OCI-LY3 (cell line): ENCODE data around the gene CRYGC.

Experiments
- H2AFZ ChIP-seq: fragments of 200-600, 300-600 bp; shearing (Covaris generic); 2 replicates; pipeline ENCODE4 v1.6.0; 2014; ENCODE audit warnings: antibody characterized with exemption, low read depth, low read length
- H3K27ac ChIP-seq: fragments of 200-600, 300-600 bp; sonication (generic); 2 replicates; pipeline ENCODE4 v1.5.1; 2014; ENCODE audit warnings: mild to moderate bottlenecking, low read length, moderate library complexity, mixed read lengths
- H3K27me3 ChIP-seq: fragments of 200-600, 300-600 bp; sonication (generic); 2 replicates; pipeline ENCODE4 v1.6.1; 2014; ENCODE audit warnings: low read depth, low read length, mixed read lengths
- H3K36me3 ChIP-seq: fragments of 200-600, 300-600 bp; sonication (generic); replicated peaks from 2 replicates; pipeline ENCODE3; 2014; ENCODE audit warnings: low read depth, low read length, mixed read lengths
- H3K4me1 ChIP-seq: fragments of 300-600, 200-600 bp; sonication (generic); 2 replicates; pipeline ENCODE4 v1.6.1; 2014; ENCODE audit warnings: low read length, mixed read lengths
- H3K4me2 ChIP-seq: fragments of 200-600, 300-600 bp; sonication (generic); 2 replicates; pipeline ENCODE4 v1.6.1; 2014; ENCODE audit warnings: low read length, mixed read lengths
- H3K4me3 ChIP-seq: fragments of 300-600, 200-600 bp; sonication (generic); 2 replicates; pipeline ENCODE4 v1.5.1; 2014; ENCODE audit warnings: antibody characterized with exemption, mild to moderate bottlenecking, low read length, moderate library complexity
- H3K79me2 ChIP-seq: fragments of 300-600, 200-600 bp; shearing (Covaris generic); 2 replicates; pipeline ENCODE4 v1.6.1; 2014; ENCODE audit warnings: mild to moderate bottlenecking, low read length, mixed read lengths
- H3K9ac ChIP-seq: fragments of 300-600, 200-600 bp; shearing (Covaris generic); 2 replicates; pipeline ENCODE4 v1.6.0; 2014; ENCODE audit warnings: mild to moderate bottlenecking, low read length, moderate library complexity
- H3K9me3 ChIP-seq: fragments of 200-600, 300-600 bp; shearing (Covaris generic); 2 replicates; pipeline ENCODE4 v1.6.1; 2014; ENCODE audit warnings: low read length, mixed read lengths; ENCODE audit not compliant: insufficient read depth
- H4K20me1 ChIP-seq: fragments of 200-600, 300-600 bp; sonication (generic); 2 replicates; pipeline ENCODE4 v1.6.1; 2016; ENCODE audit warnings: low read length, mixed read lengths; ENCODE audit not compliant: insufficient read depth
- EZH2phosphoT487 ChIP-seq: fragments of 200-600 bp; shearing (Covaris generic); IDR thresholded peaks from 2 replicates; pipeline ENCODE4 v1.6.1; 2018; ENCODE audit warnings: antibody characterized with exemption, mixed run types, low read depth
- TF ChIP-seq, protein P1 (sequence below): fragments of 200-600, 300-600 bp; sonication (generic); IDR thresholded peaks from 2 replicates; pipeline ENCODE4 v1.5.1; 2014; ENCODE audit warnings: antibody characterized with exemption, low read length, low read depth

The CRYGC gene

GRCh38 chr2:208150094-208150493, 20.5 kb upstream of the CRYGC start:
- no peak for TF ChIP-seq EZH2phosphoT487
- TF ChIP-seq, protein P1, sequence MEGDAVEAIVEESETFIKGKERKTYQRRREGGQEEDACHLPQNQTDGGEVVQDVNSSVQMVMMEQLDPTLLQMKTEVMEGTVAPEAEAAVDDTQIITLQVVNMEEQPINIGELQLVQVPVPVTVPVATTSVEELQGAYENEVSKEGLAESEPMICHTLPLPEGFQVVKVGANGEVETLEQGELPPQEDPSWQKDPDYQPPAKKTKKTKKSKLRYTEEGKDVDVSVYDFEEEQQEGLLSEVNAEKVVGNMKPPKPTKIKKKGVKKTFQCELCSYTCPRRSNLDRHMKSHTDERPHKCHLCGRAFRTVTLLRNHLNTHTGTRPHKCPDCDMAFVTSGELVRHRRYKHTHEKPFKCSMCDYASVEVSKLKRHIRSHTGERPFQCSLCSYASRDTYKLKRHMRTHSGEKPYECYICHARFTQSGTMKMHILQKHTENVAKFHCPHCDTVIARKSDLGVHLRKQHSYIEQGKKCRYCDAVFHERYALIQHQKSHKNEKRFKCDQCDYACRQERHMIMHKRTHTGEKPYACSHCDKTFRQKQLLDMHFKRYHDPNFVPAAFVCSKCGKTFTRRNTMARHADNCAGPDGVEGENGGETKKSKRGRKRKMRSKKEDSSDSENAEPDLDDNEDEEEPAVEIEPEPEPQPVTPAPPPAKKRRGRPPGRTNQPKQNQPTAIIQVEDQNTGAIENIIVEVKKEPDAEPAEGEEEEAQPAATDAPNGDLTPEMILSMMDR: no peak
- H3K79me2 ChIP-seq: no peaks in the 10 kb centered on the region
- H3K4me1 ChIP-seq: no peaks in the 10 kb centered on the region
- no peak overlapping the region for H2AFZ ChIP-seq
- no peaks in the 10 kb centered on the region for H4K20me1 ChIP-seq
- no peaks in the 10 kb centered on the region for H3K27me3 ChIP-seq
- H3K9me3 ChIP-seq: peaks cover 3% of the 10 kb centered on the region; the same call in 1 of the 2 replicates
- H3K27ac ChIP-seq: no peak overlapping the region
- no peak overlapping the region for H3K4me2 ChIP-seq
- no peak overlapping the region for H3K9ac ChIP-seq
- no peak overlapping the region for H3K4me3 ChIP-seq
- H3K36me3 ChIP-seq: no peaks in the 10 kb centered on the region

- Histone ChIP-seq H2AFZ (no peak overlapping the region), H3K79me2 (no peaks in the 10 kb centered on the region), H3K4me1 (no peaks in the 10 kb centered on the region)
These were observed 19.2 kb upstream of the CRYGC start for GRCh38 chr2:208148803-208149202.

DNA sequence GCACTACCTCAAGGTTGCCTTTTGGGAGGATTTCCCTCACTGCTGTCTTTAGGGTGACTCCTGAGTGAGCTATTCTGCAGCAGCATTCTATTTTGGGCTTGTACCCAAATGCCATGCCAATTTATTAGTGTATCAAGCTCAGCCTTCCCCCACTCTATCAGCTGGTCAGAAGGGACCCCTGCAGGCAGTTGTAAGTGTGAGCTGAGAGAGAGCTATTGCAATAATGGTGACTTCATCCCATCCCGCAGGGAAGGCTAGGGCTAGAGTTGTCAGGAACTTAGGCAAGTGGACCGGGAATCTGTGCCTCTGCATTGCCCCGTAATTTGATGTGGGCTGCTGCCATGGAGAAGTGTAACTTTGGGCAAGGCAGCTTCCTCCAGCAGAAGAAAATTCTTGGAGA, 18.1 kb upstream of the CRYGC start:
- no peak overlapping the region for H3K27ac ChIP-seq
- H2AFZ ChIP-seq: no peak overlapping the region
- no peak for TF ChIP-seq EZH2phosphoT487
- TF ChIP-seq, protein P1: no peak

More at GRCh38 chr2:208148803-208149202, 19.2 kb upstream of the CRYGC start:
- H3K27ac ChIP-seq: no peak overlapping the region
- H3K9me3 ChIP-seq: peaks cover 3% of the 10 kb centered on the region; the same call in 1 of the 2 replicates
- no peak overlapping the region for H3K4me3 ChIP-seq
- H3K9ac ChIP-seq: no peak overlapping the region
- H3K4me2 ChIP-seq: no peak overlapping the region
- no peaks in the 10 kb centered on the region for H3K27me3 ChIP-seq
- no peaks in the 10 kb centered on the region for H3K36me3 ChIP-seq
- H4K20me1 ChIP-seq: no peaks in the 10 kb centered on the region
- TF ChIP-seq EZH2phosphoT487: no peak
- TF ChIP-seq, protein P1: no peak

DNA sequence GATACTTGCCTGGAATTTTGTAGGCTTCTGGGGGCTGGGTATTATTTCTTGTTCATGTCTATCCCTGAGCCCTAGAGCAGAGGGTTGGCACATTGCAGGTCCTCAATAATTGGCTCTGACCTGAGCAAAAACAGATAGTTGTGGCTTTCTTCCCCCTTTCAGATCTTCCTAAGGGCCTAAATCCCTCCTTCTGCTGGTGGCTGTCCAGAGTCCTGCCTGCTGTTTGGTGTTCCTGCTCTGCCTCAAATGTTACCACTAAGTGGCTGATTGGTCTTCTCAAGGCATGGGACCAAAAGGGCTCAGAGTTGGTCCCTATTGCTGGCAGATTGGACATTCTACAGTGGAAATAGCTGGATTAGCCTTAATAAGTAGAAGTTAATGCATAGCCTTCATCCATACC, 17.4 kb upstream of the CRYGC start:
- no peaks in the 10 kb centered on the region for H3K27me3 ChIP-seq
- TF ChIP-seq, protein P1: no peak
- TF ChIP-seq EZH2phosphoT487: no peak

More for the DNA sequence above, 18.1 kb upstream of the CRYGC start:
- Histone ChIP-seq H3K4me2 (no peak overlapping the region), H4K20me1 (no peaks in the 10 kb centered on the region), H3K27me3 (no peaks in the 10 kb centered on the region), H3K4me3 (no peak overlapping the region), H3K79me2 (no peaks in the 10 kb centered on the region), H3K9me3 (peaks cover 3% of the 10 kb centered on the region; the same call in 1 of the 2 replicates), H3K4me1 (no peaks in the 10 kb centered on the region), H3K36me3 (no peaks in the 10 kb centered on the region), H3K9ac (no peak overlapping the region)

More for the DNA sequence above, 17.4 kb upstream of the CRYGC start:
- Histone ChIP-seq H2AFZ (no peak overlapping the region), H3K9me3 (peaks cover 3% of the 10 kb centered on the region; the same call in 1 of the 2 replicates), H3K4me2 (no peak overlapping the region), H3K4me3 (no peak overlapping the region), H3K79me2 (no peaks in the 10 kb centered on the region), H4K20me1 (no peaks in the 10 kb centered on the region), H3K36me3 (no peaks in the 10 kb centered on the region), H3K9ac (no peak overlapping the region), H3K4me1 (no peaks in the 10 kb centered on the region), H3K27ac (no peak overlapping the region)
